Activated CD4-positive, CD25-positive, alpha-beta regulatory T cell treated with anti-CD3 and anti-CD28 coated beads, Interleukin-2, amount 50 U/mL, for 16 hours (primary cell): ENCODE data around the gene ACAD8.
A peak's percentile ranks its signal among the peaks of the same experiment; 100 is the strongest.

Experiments used
- DNase-seq: peaks from one replicate; pipeline ENCODE4 v3.0.0-alpha.2; 2020; ENCODE audit warnings: low read depth, low spot score

The ACAD8 gene

DNA sequence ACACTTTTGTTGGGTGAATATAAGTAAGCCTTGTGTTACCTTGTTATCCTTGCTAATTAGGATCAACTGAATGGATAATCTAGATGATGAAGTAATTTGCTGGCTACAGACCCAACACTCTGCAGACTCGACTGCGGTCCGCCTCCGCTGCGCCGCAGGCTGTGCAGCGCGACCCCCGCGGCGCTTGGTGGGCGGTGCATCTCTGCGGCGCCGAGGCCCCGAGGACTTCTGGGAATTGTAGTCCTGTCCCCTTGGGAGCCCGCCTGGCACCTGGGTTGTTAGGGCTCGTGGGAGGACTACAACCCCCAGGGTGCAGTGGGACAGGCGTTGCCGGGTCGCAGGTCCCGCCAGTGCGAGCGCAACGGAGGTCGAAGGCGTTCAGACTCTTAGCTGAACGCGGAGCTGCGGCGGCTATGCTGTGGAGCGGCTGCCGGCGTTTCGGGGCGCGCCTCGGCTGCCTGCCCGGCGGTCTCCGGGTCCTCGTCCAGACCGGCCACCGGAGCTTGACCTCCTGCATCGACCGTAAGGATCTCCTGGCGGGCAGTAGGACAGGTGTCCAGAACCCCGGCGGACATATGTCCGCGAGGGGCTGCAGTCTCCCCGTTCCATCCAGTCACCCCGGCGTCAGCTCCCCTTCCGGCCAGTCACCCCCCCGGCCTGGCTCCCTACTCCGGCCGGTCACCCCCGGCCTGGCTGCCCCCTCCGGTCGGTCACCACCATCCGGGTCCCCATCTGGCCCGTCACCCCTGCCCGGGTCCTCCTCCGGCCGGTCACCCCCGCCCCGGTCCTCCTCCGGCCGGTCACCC lies at the start of gene ACAD8, which contains the start of gene THYN1:
Gene ACAD8 (plus strand): TSS at position 381 of the 806 bp plus-strand sequence. CDS start 33 bp downstream, at position 414.
Gene THYN1 (minus strand): TSS at position 165 of the 806 bp plus-strand sequence. CDS start 470 bp downstream, outside the sequence.
- peak; percentile 94 for DNase-seq

DNA sequence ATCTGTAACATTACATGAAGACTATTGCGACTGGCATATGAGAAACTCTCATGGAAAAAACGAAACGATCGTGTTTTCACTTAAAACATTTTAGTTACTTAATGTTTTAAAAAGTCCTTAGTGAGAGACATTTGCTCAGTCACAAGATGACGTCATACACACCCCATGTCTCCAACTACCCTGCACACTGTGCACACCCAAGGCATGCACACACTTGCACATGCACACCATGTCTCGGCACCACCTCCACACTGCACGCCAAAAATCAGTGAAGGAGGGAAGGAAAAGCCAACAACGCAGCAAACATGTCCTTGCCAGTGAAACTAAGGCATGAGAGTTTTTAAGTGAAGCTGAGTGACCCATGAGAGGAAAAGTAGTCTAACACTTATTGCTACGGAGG lies 47.6 kb upstream of the ACAD8 start:
- DNase-seq = no peak

DNA sequence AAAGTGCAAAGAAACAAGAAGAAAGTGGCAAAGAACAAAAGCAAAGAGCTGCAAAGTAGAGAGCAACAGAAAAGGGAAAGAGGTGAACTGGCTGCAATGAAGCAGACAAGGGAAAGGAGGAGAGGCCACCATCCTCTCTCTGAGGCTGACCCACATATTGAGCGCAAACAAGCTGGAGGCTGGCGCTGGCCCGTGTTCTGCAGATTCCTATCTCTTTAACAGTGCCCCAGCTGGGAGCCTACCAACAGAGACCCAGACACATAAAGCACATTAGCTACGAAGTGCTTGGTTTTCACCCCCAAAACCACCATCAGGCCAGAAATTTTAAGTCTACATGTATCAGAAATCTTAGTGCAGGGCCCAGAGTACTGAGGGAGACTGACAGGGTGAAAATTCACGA lies 47.2 kb upstream of the ACAD8 start:
- no peak for DNase-seq

DNA sequence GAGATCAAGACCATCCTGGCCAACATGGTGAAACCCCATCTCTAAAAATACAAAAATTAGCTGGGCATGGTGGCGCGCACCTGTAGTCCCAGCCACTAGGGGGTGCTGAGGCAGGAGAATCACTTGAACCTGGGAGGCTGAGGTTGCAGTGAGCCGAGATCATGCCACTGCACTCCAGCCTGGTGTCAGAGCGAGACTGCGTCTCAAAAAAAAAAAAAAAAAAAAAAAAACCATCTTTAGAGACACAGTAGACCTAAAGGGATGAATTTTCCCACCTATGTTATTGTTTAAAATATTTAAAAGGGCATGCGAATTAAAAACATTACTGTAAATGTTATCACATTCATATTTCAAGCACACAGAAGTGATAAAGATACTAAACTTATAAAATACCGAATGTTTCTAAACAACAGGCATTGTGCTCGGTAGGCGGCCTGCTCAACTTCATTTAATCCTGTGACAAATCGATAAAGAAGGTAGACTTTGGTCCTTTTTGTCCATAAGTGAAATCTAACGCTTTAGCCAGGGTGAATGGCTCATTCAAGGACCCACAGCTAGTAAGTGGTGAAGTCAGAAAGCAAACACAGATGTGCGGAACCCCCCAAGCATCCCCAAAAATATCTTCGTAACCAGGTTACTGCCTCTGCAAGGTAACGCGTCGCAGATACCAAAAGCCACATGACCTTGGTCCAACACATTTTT lies 45.7 kb upstream of the ACAD8 start:
- peak; percentile 42 for DNase-seq

DNA sequence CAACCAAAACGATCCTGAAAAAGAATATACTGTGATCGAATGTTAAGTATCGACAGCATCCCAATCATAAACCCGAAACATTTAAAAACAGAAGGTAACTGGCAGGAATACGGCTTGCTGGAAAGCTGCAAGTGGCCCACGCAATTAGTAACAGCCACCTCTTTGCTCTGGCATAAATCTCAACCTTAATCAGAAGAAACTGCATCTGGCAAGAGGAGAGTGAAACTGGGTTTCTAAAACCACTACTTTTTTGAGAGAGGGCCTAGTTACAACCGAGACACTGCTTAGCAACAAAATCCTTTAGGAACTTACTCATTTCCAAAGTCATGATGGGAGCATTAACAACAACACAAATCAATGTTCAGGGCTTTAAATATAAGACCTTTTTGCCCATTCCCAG lies 37.5 kb upstream of the ACAD8 start:
- DNase-seq = no peak

DNA sequence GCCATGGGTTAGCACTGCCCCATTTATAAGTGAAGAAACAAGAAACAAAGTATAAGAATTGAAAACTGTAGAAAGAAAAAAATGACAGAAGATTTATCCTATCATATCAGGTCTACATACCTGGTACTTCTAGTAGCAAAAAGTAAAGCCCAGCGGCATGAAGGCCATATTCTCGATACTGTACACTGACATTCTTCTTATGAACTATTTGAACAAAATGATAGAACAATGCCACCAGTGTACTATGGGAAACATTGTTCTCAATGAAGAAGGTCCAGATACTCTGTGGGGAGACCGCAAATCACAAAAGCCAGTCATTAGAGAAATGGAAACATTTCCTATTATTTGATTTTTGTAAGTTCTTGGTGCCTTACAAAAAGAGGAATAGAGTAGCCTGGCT lies 36.6 kb upstream of the ACAD8 start:
- DNase-seq = no peak

DNA sequence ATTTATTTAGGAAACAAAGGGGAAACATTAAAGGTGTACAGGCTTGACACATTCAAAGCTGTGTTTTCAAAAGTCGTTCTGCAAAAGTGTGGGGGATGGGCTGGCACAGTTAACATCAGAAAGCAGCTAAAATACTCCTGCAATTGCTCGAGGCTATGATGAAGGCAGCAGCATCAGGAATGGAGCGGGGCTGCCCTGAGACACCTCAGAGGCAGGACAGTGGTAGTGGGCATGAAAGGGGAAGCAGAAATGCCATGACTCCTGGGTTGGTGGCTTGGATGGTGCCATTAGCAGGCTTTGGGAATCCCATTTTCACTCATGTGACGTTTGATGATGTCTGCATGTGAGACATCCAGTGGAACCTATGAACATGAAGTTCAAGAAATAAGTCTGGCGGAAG lies 30.2 kb upstream of the ACAD8 start:
- DNase-seq = no peak

DNA sequence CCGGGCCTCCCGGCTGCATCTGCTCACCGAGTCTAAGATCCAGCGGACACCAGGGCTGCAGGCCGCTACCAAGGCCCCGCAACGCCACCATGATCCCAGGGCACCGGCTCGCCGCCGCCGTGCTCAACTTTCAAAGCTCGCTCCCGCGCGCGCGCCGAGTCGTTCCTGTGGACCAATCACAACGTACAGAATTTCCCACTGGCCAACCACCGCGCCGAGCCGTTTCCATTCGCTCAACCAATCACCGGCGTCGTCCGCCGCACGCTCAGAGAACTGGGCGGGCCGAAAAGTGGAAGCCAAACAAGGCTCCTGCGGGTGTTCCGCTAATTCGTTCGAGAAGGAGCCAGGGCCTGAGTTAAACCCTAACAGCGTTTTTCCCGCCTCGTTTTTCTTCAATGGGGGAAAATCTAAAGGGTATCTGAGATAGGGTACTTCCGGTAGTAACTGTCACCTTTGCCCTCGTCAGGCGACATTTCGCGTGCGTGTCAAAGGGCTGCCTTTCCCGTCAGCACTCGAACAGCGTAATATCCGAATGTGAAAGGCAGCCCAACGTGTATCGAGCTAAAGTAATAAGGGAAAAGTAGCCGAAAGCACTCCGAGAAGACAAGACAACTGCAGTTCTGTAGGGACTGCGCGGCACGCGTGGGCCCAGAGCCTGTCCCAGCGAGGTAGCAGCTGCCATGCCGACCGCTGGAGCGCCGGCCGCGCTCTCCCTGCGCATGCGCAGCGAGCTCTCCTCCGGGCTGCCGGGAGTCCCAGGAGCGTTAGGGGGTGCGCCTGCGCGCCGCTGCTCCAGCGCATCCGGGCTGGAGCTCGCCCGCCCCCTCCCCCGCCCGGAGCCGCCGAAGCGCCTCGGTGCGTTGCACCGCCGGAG lies 29.3 kb upstream of the ACAD8 start, which contains the start of the genes NCAPD3 and VPS26B:
Gene NCAPD3 (minus strand): TSS at position 132 of the 874 bp plus-strand sequence. CDS start 41 bp downstream, at position 91.
Gene VPS26B (plus strand): TSS at position 836 of the 874 bp plus-strand sequence. CDS start 452 bp downstream, outside the sequence.
- DNase-seq = peak; percentile 93

DNA sequence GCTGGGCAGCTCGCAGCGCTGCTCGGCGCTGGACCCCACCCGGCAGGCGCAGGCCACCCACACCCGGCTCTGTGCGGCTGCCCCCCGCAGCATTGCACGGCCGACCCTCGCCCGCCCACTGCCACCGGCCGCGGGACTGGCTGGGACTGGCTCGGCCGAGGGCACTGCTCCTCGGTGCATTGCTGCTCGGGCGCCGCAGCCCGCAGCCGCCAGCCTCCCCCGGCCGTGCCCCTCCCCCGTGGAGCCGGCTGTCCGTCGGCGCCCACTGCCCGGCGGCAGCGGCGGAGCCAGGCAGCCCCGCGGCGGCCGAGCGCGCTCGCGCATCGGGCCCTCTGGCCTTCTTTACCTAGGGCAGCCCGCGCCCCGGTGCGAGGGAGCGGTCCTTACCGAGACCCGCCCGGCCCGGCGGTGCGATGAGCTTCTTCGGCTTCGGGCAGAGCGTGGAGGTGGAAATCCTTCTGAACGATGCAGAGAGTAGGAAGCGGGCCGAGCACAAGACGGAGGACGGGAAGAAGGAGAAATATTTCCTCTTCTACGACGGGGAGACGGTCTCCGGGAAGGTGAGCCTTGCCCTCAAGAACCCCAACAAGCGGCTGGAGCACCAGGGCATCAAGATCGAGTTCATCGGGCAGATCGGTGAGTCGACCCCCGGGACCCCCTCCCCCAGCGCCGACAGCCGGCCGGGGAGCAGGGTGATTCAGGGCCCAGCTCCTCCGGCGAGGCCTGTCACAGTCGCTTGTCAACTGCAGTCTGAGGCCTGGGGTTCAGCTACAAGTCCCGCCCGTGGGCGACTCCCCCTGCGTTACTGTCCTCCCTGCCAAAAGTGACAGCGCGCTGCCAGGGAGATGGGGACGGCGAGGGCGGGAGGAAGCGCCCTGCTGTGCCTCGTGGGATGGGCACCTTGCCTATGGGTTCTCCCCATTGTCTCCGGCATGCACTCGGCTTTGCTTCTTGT lies 28.4 kb upstream of the ACAD8 start:
- DNase-seq = peak; percentile 30

DNA sequence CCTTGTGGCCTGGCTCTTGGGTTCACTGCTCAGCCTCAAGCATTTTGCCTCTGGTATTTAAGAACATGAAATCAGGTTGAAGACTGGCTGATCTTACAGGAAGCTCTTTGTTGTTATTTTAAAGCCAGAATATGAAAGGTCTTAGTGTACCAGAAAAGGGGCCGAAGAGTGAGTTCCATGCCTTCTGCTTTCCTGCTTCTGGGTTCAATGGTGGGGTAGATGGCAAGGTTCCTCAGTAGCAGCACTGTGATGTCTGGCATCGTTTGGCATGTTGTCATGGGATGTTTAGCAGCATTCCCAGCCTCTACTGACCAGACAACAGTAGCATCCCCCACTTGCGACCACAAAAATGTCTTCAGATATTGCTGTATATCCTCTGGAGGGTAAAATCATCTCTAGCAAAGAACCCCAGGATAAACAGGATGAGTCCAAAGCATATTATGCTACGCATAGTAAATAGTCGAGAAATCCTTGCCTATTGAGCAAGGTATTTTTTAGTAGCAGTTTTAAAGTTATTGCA lies 26.5 kb upstream of the ACAD8 start:
- DNase-seq = no peak

DNA sequence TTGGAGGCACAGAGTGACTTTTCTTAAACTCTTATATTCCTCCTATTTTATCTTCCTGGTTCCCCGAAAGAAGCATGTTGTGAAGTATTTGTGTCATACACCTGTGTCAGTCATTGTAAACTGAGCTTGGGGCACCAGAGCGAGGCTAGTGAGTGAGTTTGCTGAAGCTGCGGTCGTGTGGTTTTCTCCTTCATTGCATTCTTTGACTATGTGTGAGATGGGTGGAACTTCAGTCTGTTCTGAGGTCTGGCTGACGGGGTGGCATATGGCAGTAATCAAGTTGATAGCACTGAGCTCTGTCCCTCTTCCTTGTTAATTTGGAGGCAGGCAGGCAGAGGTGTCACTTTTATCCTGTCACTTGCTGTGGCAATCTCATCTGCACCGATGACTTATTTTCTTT lies 24.7 kb upstream of the ACAD8 start:
- DNase-seq = no peak

DNA sequence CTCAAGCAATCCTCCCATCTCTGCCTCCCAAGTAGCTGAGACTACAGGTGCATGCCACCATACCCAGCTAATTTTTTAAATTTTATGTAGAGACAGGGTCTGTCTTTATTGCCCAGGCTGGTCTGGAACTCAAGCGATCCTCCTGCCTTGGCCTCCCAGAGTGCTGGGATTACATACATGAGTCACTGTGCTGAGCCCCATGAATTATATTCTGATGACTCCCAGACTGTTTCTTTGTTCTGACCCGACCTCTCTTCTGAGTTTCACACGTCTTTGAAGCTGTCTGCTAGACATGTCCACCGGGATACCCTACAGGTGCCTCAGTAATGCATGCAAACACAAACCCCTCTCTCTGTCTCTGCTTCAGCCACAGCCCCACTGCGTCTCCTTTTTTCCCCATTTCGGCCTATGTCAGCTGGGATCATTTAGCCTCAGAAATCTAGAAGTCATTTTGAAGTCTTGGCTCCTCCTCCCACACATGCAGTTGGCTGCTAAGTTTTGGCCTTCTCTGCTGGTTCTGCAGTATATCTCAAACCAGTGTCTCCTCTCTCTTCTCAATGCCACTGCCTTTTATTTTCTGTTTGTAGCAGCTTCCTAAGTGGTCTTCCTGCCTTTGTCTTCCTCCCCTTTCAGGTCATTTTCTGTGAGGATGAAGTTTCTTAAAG lies 24.1 kb upstream of the ACAD8 start:
- DNase-seq = no peak

DNA sequence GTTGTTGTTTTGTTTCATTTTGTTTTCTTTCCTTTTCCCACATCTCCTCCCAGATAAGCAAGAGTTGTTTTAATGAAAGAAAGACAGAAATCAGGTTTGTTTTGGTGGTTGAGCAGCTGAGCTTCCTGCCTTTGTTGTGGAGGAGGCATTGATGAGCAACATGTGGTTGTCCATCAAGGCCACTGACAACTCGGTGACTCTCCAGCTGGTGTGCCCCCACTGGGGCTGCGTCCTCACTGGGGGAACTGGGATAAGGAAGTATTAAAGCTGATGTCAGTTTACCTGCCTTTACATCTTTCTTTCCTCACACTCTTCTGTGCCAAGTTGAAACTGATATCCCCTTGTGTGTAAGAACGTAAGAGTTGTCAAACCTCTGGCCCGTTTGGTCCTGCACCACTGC lies 23.0 kb upstream of the ACAD8 start:
- DNase-seq = no peak

DNA sequence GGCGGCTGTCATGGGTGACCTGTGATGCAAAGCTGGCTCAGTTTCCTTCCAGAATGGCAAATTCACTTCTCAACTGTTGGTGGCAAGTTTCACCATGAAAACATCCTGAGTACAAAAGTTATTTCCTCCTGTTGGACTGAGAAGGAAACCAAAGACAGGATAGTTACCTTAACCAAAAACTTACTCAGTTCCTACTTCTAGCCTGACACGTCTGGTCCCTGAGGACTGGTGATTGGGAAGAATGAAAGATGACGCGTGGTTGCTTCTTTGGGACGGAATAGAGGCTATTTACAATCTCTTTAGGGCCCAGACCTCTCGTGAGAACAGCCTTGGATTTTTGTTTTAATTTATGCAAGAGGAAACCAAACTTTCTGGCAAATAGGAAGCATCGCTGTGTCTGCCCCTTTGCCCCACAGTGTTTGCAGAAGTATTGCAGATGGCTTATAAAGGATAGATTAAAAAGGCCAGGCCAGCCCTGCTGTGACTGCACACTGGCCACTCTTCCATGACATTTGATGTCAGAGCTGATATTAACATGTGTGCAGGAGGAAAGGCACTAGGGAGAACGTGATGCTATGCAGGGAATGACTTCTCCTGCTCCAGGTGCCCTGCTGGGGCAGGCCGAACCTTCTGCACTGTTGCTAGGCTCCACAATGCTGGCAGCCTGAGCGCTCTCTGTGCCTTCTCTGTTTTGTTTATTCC lies 21.3 kb upstream of the ACAD8 start:
- no peak for DNase-seq

DNA sequence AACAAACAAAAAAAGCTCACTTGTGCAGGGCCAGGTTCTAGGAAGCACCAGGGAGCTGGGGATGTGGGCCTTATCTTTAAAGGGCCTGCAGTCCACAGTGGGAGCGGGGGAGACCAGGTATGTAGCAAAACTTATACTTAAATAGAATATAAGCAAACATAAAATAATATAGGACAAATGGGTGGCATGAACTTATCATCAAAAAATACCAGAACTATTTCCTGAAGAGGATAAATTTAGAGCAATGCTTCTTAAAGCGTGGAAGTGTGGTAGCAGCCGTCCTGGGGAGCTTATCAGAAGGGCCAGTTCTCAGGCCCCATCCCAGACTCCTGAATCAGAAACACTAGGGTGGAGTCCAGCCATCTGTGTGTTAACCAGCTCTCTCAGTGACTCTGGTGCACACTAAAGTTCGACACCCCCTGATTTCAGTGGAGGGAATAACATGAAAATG lies 19.6 kb upstream of the ACAD8 start:
- DNase-seq = no peak

DNA sequence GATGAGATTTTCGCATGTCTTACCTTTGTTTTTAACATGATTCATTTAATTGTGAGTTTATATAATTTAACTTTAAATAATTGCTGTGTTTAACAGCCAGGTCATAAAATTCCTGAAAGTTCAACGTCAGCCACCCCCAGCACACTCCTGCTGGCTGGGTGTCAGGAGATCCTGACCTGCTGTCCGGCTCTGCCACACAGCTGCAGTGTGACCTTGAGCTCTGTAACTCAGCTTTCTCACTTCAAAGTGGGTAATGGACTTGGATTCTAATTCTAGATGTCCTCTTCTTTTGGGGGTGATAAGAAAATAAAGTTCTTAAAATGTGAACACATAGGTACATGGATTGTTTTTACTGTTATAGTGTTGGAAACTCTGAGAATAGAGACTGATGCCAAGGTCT lies 18.0 kb upstream of the ACAD8 start:
- no peak for DNase-seq

DNA sequence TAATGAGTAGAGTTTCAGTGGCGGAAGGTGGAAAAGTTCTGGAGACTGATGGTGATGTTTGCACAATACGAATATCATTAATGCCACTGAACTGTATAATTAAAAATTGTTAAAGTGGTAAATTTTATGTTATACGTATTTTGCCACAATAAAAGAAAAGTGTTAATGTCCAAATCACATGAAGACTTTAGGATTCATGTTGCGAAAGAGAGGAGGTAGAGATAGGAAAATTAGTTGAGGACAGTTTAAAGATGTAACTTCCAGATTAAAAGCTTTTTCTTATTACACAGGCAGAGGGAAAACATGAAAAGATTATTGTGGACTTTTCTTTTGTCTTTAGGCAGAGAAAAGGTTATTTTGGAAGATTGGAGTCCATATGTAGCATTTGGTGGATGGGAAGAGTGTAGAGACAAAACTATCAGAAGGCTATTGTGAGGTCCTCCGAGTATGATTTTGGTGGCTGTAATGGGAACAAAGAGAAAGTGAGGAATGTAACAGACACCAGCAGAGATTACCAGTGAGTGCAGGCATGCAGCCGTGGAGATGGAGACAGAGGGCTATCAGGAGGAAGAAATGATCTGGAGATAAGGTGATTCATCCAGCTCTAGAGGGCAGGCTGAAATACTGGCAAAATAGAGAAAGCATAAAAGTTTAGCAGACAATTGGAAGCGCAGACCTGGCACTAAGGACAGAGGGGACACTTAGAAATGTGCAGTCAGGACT lies 16.4 kb upstream of the ACAD8 start:
- no peak for DNase-seq

DNA sequence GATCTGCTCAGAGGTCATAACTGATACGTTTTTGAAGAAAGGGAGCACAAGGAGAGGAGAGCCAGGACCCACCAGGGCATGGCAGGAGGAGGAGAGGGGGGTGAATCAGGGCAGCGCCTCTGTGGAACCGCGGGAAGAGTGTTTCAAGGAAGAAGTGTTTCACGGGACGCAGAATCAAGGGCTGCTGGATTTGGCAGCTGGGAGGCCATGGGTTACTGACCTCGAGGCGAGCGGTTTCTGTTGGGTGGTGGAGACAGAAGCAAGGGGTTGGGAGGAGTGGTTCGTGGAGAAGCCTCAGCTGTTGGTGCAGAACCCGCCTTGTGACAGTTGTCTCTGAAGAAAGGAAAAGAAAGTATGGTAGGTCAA lies 15.8 kb upstream of the ACAD8 start:
- no peak for DNase-seq
